H9 (cell line): ENCODE results near the gene FHOD3. TPM values are rescaled to one million over a fixed set of nuclear protein-coding genes. Genes with fewer than 3 reads are reported as not detected.

ENCODE experiments used
- DNase-seq: peaks from one replicate; pipeline ENCODE4 v3.0.0-alpha.2; 2017
- H2AFZ ChIP-seq: one replicate; pipeline ENCODE4 v1.6.1; 2013; ENCODE audit warnings: mild to moderate bottlenecking, low read length, control low read depth, moderate library complexity
- H2AK5ac ChIP-seq: 2 replicates; pipeline ENCODE4 v1.6.1; 2013; ENCODE audit warnings: low read length, control low read depth, mixed read lengths; ENCODE audit not compliant: insufficient read length
- H2BK120ac ChIP-seq: one replicate; pipeline ENCODE4 v1.6.1; 2013; ENCODE audit warnings: low read depth, mild to moderate bottlenecking, low read length, control low read depth, inconsistent platforms; ENCODE audit not compliant: poor library complexity, severe bottlenecking
- H2BK12ac ChIP-seq: 2 replicates; pipeline ENCODE4 v1.6.1; 2013; ENCODE audit warnings: low read length, control low read depth, mixed read lengths, low read depth; ENCODE audit not compliant: insufficient read length
- H2BK15ac ChIP-seq: 2 replicates; pipeline ENCODE4 v1.6.1; 2013; ENCODE audit warnings: low read depth, low read length, control low read depth
- H2BK20ac ChIP-seq: one replicate; pipeline ENCODE4 v1.6.1; 2013; ENCODE audit warnings: low read depth, mild to moderate bottlenecking, low read length, control low read depth, inconsistent platforms; ENCODE audit not compliant: poor library complexity, severe bottlenecking
- H2BK5ac ChIP-seq: 2 replicates; pipeline ENCODE4 v1.6.1; 2013; ENCODE audit warnings: low read length, control low read depth, mixed read lengths; ENCODE audit not compliant: insufficient read length
- H3K14ac ChIP-seq: 2 replicates; pipeline ENCODE4 v1.6.1; 2013; ENCODE audit warnings: low read length, control low read depth; ENCODE audit not compliant: insufficient read depth
- H3K18ac ChIP-seq: 2 replicates; pipeline ENCODE4 v1.6.1; 2013; ENCODE audit warnings: low read depth, mild to moderate bottlenecking, mixed read lengths, low read length, control low read depth; ENCODE audit not compliant: insufficient read length
- H3K23ac ChIP-seq: 2 replicates; pipeline ENCODE4 v1.6.1; 2013; ENCODE audit warnings: low read length, control low read depth, mixed read lengths, low read depth; ENCODE audit not compliant: insufficient read length
- H3K23me2 ChIP-seq: 2 replicates; pipeline ENCODE4 v1.6.1; 2013; ENCODE audit warnings: low read depth, mild to moderate bottlenecking, mixed read lengths, low read length, control low read depth; ENCODE audit not compliant: insufficient read length, poor library complexity, severe bottlenecking
- H3K27ac ChIP-seq: 2 replicates; pipeline ENCODE4 v1.5.1; 2013; ENCODE audit warnings: low read length, control low read depth, mixed read lengths, low read depth; ENCODE audit not compliant: insufficient read length
- H3K27me3 ChIP-seq: 2 replicates; pipeline ENCODE4 v1.6.1; 2013; ENCODE audit warnings: low read length, control low read depth, inconsistent platforms; ENCODE audit not compliant: insufficient read depth
- H3K4ac ChIP-seq: 2 replicates; pipeline ENCODE4 v1.6.1; 2013; ENCODE audit warnings: low read depth, mild to moderate bottlenecking, control low read depth, inconsistent platforms, low read length, moderate library complexity
- H3K4me1 ChIP-seq: 2 replicates; pipeline ENCODE4 v1.6.1; 2013; ENCODE audit warnings: low read length, control low read depth, inconsistent platforms; ENCODE audit not compliant: insufficient read depth
- H3K4me2 ChIP-seq: 2 replicates; pipeline ENCODE4 v1.6.1; 2013; ENCODE audit warnings: low read length, control low read depth, mixed read lengths; ENCODE audit not compliant: insufficient read length, insufficient read depth
- H3K56ac ChIP-seq: 2 replicates; pipeline ENCODE4 v1.6.1; 2013; ENCODE audit warnings: low read depth, mild to moderate bottlenecking, mixed read lengths, low read length, control low read depth; ENCODE audit not compliant: insufficient read length
- H3K79me1 ChIP-seq: 2 replicates; pipeline ENCODE4 v1.6.1; 2013; ENCODE audit warnings: low read depth, mild to moderate bottlenecking, moderate library complexity, low read length, control low read depth, inconsistent platforms; ENCODE audit not compliant: insufficient read depth, poor library complexity, severe bottlenecking
- H3K79me2 ChIP-seq: 2 replicates; pipeline ENCODE4 v1.6.1; 2013; ENCODE audit warnings: low read length, control low read depth, inconsistent platforms; ENCODE audit not compliant: insufficient read depth
- H3K9ac ChIP-seq: 2 replicates; pipeline ENCODE4 v1.6.1; 2013; ENCODE audit warnings: low read length, control low read depth, mixed read lengths; ENCODE audit not compliant: insufficient read length; ENCODE audit errors: extremely low read depth
- H3K9me3 ChIP-seq: one replicate; pipeline ENCODE4 v1.6.1; 2013; ENCODE audit warnings: low read depth, low read length, inconsistent platforms; ENCODE audit not compliant: control insufficient read depth
- H3T11ph ChIP-seq: one replicate; pipeline ENCODE4 v1.6.1; 2013; ENCODE audit warnings: mild to moderate bottlenecking, low read length, control low read depth, inconsistent platforms
- H4K20me1 ChIP-seq: one replicate; pipeline ENCODE4 v1.6.1; 2013; ENCODE audit not compliant: control insufficient read depth, insufficient read length, insufficient read depth
- H4K5ac ChIP-seq: 2 replicates; pipeline ENCODE4 v1.6.1; 2013; ENCODE audit warnings: low read depth, mild to moderate bottlenecking, mixed read lengths, low read length, control low read depth; ENCODE audit not compliant: insufficient read length
- H4K8ac ChIP-seq: replicated peaks from 2 replicates; pipeline ENCODE4 v1.6.1; 2013; ENCODE audit warnings: low read length, control low read depth, mixed read lengths, low read depth; ENCODE audit not compliant: insufficient read length
- H4K91ac ChIP-seq: 2 replicates; pipeline ENCODE4 v1.6.1; 2013; ENCODE audit warnings: low read depth, mild to moderate bottlenecking, moderate library complexity, mixed read lengths, low read length, control low read depth; ENCODE audit not compliant: insufficient read length
- H3K27ac Mint-ChIP-seq, 3 experiments: 2 replicates in 2 of 3; 3 replicates in 1 of 3; pipeline ENCODE4 v1.8.0; 2020 to 2021; ENCODE audit warnings: mixed read lengths in 3 of 3, mild to moderate bottlenecking in 1 of 3, moderate library complexity in 1 of 3
- H3K27me3 Mint-ChIP-seq: 2 replicates; pipeline ENCODE4 v1.8.0; 2021; ENCODE audit warnings: low read depth, mild to moderate bottlenecking, moderate library complexity, mixed read lengths
- H3K36me3 Mint-ChIP-seq, 3 experiments: 2 replicates in 2 of 3; 3 replicates in 1 of 3; pipeline ENCODE4 v1.8.0; 2020 to 2021; ENCODE audit warnings: low read depth in 3 of 3, mixed read lengths in 3 of 3; ENCODE audit not compliant: insufficient read depth in 1 of 3
- H3K4me1 Mint-ChIP-seq, 2 experiments: 2 replicates each; pipeline ENCODE4 v1.8.0; 2020; ENCODE audit warnings: mixed read lengths in 2 of 2
- H3K4me3 Mint-ChIP-seq, 2 experiments: 2 replicates in 1 of 2; 3 replicates in 1 of 2; pipeline ENCODE4 v1.8.0; 2020 to 2021; ENCODE audit warnings: mild to moderate bottlenecking in 2 of 2, mixed read lengths in 2 of 2, moderate library complexity in 1 of 2
- H3K9me3 Mint-ChIP-seq, 2 experiments: 2 replicates in 1 of 2; 3 replicates in 1 of 2; pipeline ENCODE4 v1.8.0; 2020; ENCODE audit warnings: mild to moderate bottlenecking in 2 of 2, mixed read lengths in 2 of 2, moderate library complexity in 1 of 2
- CTCF ChIP-seq: fragments of 200-600 bp; sonication (generic); conservative IDR thresholded peaks from 3 replicates; pipeline ENCODE4 v1.8.0; 2021; ENCODE audit warnings: antibody characterized with exemption, mild to moderate bottlenecking
- WGBS: extraction: QIAGEN DNeasy Blood & Tissue Kit; methylation state at CpG from one replicate; pipeline ENCODE4 v1.1.7; 2013; ENCODE audit warnings: missing lambda C conversion rate, low lambda C conversion rate, mixed read lengths; ENCODE audit not compliant: insufficient read length; ENCODE audit errors: extremely low coverage; 5-methylcytosine and 5-hydroxymethylcytosine counted together
- total RNA-seq: library from RNA; stranded (reverse); gene quantifications from 2 replicates; pipeline ENCODE4 v1.2.1, GENCODE V29; 2021

Gene FHOD3
- total RNA-seq, 1 experiment from 2014 or later = 8.0 TPM

- no peaks in the 10 kb centered on the region for H3K79me2 ChIP-seq
- no peak overlapping the region for H2AFZ ChIP-seq
- no peak overlapping the region for H3K4ac ChIP-seq
- no peak for DNase-seq
- H3K4me1 ChIP-seq = no peaks in the 10 kb centered on the region
- no peaks in the 10 kb centered on the region for H3K23me2 ChIP-seq
- no peak for TF ChIP-seq CTCF
- H2BK20ac ChIP-seq = no peak overlapping the region
- H4K5ac ChIP-seq = no peak overlapping the region
- peaks cover 2 to 3% of the 10 kb centered on the region in 2 experiments; a peak in 3 of 5 replicates for H3K9me3 Mint-ChIP-seq
- H3K36me3 Mint-ChIP-seq = peaks cover 0 to 7% (median 4%) of the 10 kb centered on the region in 3 experiments; a peak in 5 of 7 replicates
- peaks cover 27 to 28% of the 10 kb centered on the region in 2 experiments for H3K4me1 Mint-ChIP-seq
- H4K8ac ChIP-seq = no peak overlapping the region
- H3K4me3 Mint-ChIP-seq = no peak overlapping the region
- H2BK120ac ChIP-seq = no peak overlapping the region
- no peak overlapping the region for H2AK5ac ChIP-seq
- no peak overlapping the region for H3K9ac ChIP-seq
- H4K91ac ChIP-seq = no peak overlapping the region
- no peaks in the 10 kb centered on the region for H3K27me3 Mint-ChIP-seq
- no peak overlapping the region for H3K18ac ChIP-seq
- H3K56ac ChIP-seq = no peak overlapping the region
- H3K79me1 ChIP-seq = no peaks in the 10 kb centered on the region
- H3K27ac Mint-ChIP-seq = 0 out of 7 replicates have a peak overlapping the region, but pooled peaks of 1 of the 3 experiments have one; percentile 8
- H4K20me1 ChIP-seq = no peaks in the 10 kb centered on the region
- H3K4me2 ChIP-seq = no peak overlapping the region
- no peaks in the 10 kb centered on the region for H3K9me3 ChIP-seq
- no peak overlapping the region for H3K23ac ChIP-seq
- no peak overlapping the region for H3K14ac ChIP-seq
- H3T11ph ChIP-seq = no peak overlapping the region
- WGBS = no CpG with 5 or more reads among the region's 10 CpGs
- H2BK12ac ChIP-seq = no peak overlapping the region
- no peak overlapping the region for H3K27ac ChIP-seq
- H2BK15ac ChIP-seq = no peak overlapping the region
- no peak overlapping the region for H2BK5ac ChIP-seq
- no peaks in the 10 kb centered on the region for H3K27me3 ChIP-seq
Measured at GRCh38 chr18:36595046-36595817, 297.7 kb downstream of the FHOD3 start.
